Measurements from ENCODE around the gene RAB33A.

RAB33A gene

DNA sequence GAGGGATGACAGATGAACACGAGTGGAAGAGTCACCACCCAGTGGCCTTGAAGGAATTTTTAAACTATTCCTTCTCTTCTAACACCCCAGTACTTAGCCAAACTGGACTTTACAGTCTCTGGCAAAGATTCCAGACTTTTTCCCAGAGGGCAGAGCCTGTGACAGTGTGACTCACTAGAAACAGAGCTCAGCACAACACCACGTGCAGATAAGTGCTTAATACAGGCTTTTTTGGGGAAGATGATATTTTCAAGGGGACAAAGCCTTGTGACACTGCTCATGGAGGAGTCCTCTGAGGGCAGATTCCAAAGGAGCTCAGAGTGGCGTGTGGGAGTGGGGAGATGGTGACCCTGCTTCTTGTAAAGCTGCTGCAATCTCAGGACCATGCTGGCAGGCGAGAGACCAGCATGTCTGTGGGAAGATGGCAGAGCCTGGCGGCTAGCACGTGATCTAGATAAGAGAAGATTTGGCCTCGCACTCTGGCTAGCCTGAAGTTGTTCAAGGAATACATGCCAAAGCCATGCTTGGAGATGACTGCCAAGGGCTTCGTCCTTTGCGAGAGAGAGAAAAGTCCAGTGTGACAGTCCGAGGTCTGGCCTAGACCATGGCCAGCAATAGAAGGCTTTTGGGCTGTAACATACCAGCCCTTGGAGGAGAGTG lies 2.4 kb downstream of the RAB33A start:
- no peak for TF ChIP-seq TAF1 (IDR thresholded peaks at IDR 0.05; ENCODE audit: borderline replicate concordance, insufficient read depth, low read length)

DNA sequence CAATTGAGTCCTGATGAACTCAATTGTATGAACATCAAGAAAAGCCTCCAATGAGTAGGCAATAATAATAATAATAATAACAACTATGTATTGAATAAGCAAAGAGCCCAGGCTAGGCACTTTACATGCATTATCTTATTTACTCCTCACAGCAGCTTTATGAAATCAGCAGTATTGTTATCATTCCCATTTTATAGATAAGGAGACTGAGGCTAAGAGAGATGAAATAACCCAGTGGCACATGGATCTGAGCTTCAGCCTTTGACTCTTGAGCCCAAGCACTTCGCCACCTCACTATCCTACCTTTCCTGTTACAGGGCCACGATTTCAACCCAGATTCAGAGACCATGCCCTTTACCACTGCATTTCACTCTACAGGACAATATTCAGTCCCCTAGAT lies 3.2 kb downstream of the RAB33A start:
- TF ChIP-seq FOXP2 (optimal IDR thresholded peaks at IDR 0.05; ENCODE audit: borderline replicate concordance, extremely low read depth, extremely low read length, insufficient read depth): no peak
- TF ChIP-seq POLR2AphosphoS5 (IDR thresholded peaks at IDR 0.05; ENCODE audit: low read depth, low read length): no peak
- no peak for TF ChIP-seq TAF1 (IDR thresholded peaks at IDR 0.05; ENCODE audit: borderline replicate concordance, insufficient read depth, low read length)
- TF ChIP-seq, protein P1, sequence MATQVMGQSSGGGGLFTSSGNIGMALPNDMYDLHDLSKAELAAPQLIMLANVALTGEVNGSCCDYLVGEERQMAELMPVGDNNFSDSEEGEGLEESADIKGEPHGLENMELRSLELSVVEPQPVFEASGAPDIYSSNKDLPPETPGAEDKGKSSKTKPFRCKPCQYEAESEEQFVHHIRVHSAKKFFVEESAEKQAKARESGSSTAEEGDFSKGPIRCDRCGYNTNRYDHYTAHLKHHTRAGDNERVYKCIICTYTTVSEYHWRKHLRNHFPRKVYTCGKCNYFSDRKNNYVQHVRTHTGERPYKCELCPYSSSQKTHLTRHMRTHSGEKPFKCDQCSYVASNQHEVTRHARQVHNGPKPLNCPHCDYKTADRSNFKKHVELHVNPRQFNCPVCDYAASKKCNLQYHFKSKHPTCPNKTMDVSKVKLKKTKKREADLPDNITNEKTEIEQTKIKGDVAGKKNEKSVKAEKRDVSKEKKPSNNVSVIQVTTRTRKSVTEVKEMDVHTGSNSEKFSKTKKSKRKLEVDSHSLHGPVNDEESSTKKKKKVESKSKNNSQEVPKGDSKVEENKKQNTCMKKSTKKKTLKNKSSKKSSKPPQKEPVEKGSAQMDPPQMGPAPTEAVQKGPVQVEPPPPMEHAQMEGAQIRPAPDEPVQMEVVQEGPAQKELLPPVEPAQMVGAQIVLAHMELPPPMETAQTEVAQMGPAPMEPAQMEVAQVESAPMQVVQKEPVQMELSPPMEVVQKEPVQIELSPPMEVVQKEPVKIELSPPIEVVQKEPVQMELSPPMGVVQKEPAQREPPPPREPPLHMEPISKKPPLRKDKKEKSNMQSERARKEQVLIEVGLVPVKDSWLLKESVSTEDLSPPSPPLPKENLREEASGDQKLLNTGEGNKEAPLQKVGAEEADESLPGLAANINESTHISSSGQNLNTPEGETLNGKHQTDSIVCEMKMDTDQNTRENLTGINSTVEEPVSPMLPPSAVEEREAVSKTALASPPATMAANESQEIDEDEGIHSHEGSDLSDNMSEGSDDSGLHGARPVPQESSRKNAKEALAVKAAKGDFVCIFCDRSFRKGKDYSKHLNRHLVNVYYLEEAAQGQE (IDR thresholded peaks at IDR 0.05; ENCODE audit: insufficient read depth in 1 of 2, low read depth in 2 of 2, low read length in 2 of 2): no peak
- no peak for TF ChIP-seq SIN3A (IDR thresholded peaks at IDR 0.05; ENCODE audit: borderline replicate concordance, insufficient read depth, low read length)

GRCh38 chrX:130176354-130176776 lies 4.6 kb downstream of the RAB33A start:
- TF ChIP-seq SIN3A (IDR thresholded peaks at IDR 0.05; ENCODE audit: borderline replicate concordance, insufficient read depth, low read length) (no peak), FOXP2 (optimal IDR thresholded peaks at IDR 0.05; ENCODE audit: borderline replicate concordance, extremely low read depth, extremely low read length, insufficient read depth) (no peak), TAF1 (IDR thresholded peaks at IDR 0.05; ENCODE audit: borderline replicate concordance, insufficient read depth, low read length) (no peak), POLR2AphosphoS5 (IDR thresholded peaks at IDR 0.05; ENCODE audit: low read depth, low read length) (no peak)
- TF ChIP-seq, protein P1 (IDR thresholded peaks at IDR 0.05; ENCODE audit: insufficient read depth in 1 of 2, low read depth in 2 of 2, low read length in 2 of 2): no peak

DNA sequence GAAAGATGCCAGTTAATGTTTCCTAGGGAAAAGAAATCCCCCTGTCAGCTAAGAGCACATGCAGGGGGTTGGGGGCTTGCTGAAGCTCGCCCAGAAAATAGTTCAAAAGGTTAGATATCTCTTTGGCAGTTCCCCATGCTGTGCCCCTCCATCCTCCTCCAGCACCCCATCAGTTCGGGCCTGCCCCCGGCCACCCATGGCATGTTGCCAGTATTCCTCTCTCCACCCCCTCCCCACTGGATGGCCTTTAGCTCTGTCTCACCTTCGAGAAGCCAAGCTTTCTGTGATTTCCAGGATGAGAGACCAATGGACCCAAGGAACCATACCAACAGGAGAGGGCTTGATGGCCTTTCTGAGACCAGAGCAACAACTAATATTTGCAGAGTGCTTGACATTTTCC lies 5.2 kb downstream of the RAB33A start:
- TF ChIP-seq POLR2AphosphoS5 (IDR thresholded peaks at IDR 0.05; ENCODE audit: low read depth, low read length): no peak
- TF ChIP-seq TAF1 (IDR thresholded peaks at IDR 0.05; ENCODE audit: borderline replicate concordance, insufficient read depth, low read length): no peak
- no peak for TF ChIP-seq SIN3A (IDR thresholded peaks at IDR 0.05; ENCODE audit: borderline replicate concordance, insufficient read depth, low read length)
- no peak for TF ChIP-seq FOXP2 (optimal IDR thresholded peaks at IDR 0.05; ENCODE audit: borderline replicate concordance, extremely low read depth, extremely low read length, insufficient read depth)
- TF ChIP-seq, protein P1 (IDR thresholded peaks at IDR 0.05; ENCODE audit: insufficient read depth in 1 of 2, low read depth in 2 of 2, low read length in 2 of 2): no peak

DNA sequence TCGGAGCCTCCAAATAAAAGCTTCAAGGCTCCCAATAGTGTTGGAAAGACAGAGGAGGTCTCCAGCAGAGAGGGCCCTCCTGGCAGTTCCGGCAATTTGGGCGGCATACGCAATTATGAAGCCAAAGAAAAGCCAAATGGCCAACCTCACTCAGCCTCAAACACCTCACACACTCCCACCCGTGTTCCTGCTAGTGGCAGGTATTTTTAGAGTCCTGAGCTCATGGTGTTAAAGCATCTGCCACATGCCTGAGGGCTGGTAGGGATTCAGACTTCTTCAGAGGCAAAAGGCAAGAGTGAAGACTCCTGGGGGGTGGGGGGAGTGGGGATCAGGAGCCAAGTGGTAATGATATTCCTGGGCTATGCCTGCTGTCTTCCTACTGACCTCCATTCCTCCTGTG lies 7.4 kb downstream of the RAB33A start:
- no peak for TF ChIP-seq FOXP2 (optimal IDR thresholded peaks at IDR 0.05; ENCODE audit: borderline replicate concordance, extremely low read depth, extremely low read length, insufficient read depth)
- TF ChIP-seq SIN3A (IDR thresholded peaks at IDR 0.05; ENCODE audit: borderline replicate concordance, insufficient read depth, low read length): no peak
- TF ChIP-seq, protein P1 (IDR thresholded peaks at IDR 0.05; ENCODE audit: insufficient read depth in 1 of 2, low read depth in 2 of 2, low read length in 2 of 2): no peak
- TF ChIP-seq TAF1 (IDR thresholded peaks at IDR 0.05; ENCODE audit: borderline replicate concordance, insufficient read depth, low read length): no peak
- TF ChIP-seq POLR2AphosphoS5 (IDR thresholded peaks at IDR 0.05; ENCODE audit: low read depth, low read length): no peak
